Caki2 (cell line): Measurements from ENCODE around the gene ZFX. TPM values are rescaled to one million over a fixed set of nuclear protein-coding genes. Genes with fewer than 3 reads are reported as not detected.
A peak's percentile ranks its signal among the peaks of the same experiment; 100 is the strongest.
"Not testable (repeated sequence)": the region's sequence is repeated elsewhere in the genome, so short reads cannot be mapped to it uniquely, and the experiment has no call there.

ENCODE experiments used
- DNase-seq: peaks from one replicate; pipeline ENCODE4 v3.0.0-alpha.2; 2015; ENCODE audit warnings: low read depth
- in situ Hi-C: cut with HindIII; loops from 2 replicates; pipeline ENCODE4 v1.10.0; 2016; ENCODE audit warnings: low sequenced_read_pairs, low pct_unique_long_range_greater_than_20kb, mixed read lengths
- total RNA-seq: library from RNA; depleted of rRNA; stranded (reverse); fragments of >200 nt; shearing (Covaris generic); gene quantifications from 2 replicates; pipeline ENCODE4 v1.2.3, GENCODE V29; 2014; ENCODE audit warnings: low replicate concordance; rRNA removed

The ZFX gene
- 7.2 and 12.2 TPM in 2 replicates for total RNA-seq

DNA sequence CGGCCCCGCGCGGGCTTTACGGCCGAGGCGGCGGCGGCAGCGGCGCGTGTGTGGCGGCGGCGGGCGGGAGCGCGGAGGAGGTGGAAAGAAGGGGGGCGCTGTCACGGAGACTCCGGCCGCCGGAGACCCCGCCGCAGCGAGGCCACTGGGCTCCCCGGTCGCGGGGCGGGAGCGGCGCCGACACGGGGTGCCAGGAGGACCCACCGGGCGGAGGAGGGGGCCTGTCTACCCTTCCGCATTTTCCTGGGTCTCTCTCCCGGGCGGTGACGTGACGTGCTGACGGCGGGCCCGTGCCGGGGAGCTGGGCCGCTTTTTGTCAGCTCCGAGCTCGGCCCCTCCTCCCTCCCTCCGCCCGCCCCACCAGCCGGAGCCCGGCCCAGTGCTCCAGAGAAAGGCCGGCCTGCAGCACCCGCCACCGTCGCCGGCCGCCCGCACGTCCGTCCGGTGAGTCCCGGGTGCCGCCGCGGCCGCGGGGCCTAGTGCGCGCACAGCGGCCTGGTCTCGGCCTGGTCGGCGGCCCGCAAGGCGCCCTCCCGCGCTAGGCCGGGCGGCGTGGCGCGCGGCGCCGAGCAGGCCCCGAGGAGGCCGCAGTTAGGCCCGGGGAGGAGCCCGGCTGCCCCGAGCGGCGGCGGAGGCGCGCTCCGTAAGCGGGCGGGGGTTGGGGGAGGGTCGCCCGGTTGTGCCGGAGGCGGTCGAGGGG lies at the start of gene ZFX:
Gene ZFX, plus strand, starts transcription at position 379 of the 700 bp plus-strand sequence. CDS start 23,014 bp downstream, outside the sequence.
- in situ Hi-C loops = no loop called here
- DNase-seq = peak; percentile 60

DNA sequence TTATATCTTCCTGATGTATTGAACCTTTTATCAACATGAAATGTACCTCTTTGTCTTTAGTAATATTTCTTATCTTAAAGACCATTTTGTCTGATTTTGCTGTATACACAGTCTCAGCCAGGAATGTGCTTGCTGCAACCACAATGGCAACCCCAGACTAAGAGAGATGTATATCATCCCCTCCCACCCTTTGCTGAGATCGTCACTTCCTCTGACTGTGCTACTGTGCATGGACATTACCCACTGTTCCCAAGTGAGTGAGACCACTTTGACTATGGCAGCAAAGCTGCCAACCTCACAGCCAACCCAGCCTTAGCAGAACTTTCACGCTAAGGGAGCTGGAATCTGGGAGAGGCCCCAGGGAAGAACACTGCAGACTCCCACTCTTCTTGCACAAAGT lies 48.8 kb upstream of the ZFX start:
- no peak for DNase-seq
- in situ Hi-C loops = no loop called here

DNA sequence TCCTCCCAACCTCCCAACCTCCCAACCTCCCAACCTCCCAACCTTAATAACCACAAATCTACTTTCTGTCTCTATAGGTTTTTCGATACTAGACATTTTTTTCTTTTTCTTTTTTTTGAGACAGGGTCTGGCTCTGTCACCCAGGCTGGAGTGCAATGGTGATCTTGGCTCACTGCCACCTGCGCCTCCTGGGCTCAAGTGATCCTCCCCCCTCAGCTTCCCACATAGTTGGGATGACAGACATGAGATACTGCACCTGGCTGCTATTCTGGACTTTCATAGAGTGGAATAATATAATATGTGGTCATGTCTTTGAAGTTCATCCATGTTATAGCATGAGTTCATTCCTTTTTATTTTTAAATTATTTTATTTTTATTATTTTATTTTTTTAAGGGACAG lies 39.5 kb upstream of the ZFX start:
- in situ Hi-C loops = no loop called here
- DNase-seq = no peak

DNA sequence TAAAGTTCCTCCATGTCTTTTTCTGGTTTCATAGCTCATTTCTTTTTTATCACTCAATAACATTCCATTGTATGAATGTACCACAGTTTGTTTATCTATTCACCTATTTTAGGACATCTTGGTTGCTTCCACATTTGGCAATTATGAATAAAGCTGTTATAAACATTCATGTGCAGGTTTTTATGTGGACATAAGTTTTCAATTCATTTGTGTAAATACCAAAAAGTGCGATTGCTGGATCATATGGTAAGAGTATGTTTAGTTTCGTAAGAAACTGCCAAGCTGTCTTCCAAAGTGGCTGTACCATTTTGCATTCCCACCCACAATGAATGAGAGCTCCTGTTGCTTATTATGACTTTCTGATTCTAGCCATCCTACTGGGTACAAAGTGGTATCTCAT lies 36.3 kb upstream of the ZFX start:
- in situ Hi-C loops = no loop called here

DNA sequence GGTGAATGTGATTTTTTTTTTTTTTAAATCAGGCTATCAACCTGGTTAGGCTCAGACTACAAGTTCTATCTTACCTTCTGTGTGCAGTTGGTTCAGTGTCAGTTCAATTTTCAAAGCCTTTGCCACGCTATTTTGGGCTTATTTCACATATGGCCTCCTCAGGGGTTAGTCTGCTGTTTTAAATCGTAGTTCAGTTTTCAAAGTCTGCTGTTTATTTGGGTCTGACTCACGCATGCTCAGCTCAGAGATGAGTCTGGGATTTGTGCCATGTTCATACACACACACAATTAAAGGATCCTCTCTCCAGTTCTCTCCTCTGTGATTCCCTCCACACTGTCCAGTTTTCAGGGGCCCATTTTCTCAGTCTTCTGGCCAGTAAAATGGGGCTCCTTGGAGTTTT lies 32.3 kb upstream of the ZFX start:
- in situ Hi-C loops = no loop called here
- DNase-seq = no peak

More for the DNA sequence above, 36.3 kb upstream of the ZFX start:
- DNase-seq = no peak

DNA sequence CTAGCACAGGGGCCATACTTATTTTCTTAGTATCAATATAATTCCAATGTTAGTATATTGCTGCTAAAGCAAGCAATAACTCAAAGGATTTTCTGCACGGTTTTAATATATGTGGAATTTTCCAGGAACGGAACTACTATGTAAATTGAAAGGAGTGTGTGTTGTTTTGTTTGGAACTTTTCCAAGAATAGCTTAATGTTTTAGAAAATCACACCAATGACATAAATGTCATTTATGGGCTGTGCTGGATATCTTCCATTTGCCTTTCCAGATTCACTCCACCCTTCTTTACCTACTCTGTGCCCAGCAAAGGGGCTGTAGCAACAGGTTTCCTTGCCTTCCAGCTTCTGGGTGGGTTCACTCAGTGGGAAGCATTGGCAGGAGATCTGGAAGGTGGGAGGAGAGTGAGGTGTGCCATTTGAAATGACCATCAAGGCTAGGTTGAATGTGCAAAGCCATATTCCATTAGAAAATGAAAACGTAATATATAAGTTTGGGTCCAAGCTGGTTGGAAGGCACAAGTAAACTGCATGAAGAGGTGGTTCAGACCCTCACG lies 25.2 kb upstream of the ZFX start:
- in situ Hi-C loops = no loop called here
- DNase-seq = peak; percentile 30

DNA sequence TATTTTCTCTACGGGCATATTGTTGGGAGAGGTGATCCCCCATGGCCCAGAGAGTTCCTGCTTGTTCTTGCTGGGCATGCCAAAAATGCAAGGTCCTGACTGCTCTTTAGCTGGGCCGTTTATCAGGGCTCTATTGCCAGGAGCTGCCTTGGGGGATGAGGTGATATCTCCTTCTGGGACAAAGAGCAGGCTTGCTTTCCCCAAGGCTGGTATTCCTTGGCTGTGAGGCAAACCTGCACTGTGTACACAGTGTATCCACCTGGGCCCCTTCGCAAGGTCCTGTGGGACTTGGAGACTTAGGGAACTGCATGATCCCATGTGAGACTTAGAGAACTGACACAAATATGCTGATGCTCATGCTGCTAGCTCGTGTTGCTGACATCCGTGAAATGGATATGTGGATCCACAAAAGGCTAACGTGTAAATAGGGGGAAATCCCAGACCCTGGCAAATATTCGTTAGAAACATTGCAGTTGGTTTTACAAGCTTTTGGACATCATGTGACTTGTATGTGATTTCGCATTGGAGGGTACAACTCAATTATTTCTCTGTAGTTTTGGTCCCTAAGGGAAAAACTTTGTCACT lies 24.4 kb upstream of the ZFX start:
- no peak for DNase-seq
- in situ Hi-C loops = no loop called here

DNA sequence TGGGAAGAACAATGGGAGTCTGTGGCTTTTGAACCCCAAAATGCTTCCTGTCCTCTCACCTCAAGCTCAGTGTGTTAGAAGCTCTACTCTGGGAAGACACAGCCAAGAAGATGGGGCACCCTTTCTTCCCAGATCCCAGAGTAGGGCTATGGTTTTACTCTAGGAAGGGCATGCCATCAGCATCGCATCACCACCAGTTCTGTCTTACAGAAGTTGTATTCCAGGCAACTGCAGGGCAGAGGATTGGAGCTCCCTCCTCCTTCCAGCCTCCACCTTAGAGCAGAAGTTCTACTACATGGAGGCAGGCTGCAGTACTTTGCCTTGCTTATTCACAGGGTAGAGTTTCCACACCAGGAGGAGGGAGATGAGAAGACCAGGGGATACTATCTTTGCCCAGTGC lies 18.1 kb upstream of the ZFX start:
- no peak for DNase-seq
- in situ Hi-C loops = no loop called here

DNA sequence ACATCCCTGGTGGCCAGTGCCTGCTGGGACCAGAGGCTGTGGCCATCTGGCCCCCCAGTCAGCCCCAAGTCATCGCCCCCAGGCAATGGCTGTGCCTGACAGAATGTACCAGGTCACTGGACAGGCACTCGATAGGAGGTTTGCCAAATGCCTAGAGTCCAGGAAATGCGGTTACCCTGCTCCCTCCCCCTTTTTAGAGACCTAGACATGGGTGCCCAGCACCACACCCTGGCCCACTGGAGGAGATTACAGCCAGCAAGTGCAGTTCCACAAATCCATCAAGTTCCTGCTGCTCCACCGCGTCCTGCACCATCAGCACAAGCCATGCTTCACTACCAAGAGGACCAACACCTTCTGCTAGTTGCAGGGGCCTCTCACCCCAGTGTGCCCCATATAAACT lies 16.2 kb upstream of the ZFX start:
- DNase-seq = peak; percentile 74

DNA sequence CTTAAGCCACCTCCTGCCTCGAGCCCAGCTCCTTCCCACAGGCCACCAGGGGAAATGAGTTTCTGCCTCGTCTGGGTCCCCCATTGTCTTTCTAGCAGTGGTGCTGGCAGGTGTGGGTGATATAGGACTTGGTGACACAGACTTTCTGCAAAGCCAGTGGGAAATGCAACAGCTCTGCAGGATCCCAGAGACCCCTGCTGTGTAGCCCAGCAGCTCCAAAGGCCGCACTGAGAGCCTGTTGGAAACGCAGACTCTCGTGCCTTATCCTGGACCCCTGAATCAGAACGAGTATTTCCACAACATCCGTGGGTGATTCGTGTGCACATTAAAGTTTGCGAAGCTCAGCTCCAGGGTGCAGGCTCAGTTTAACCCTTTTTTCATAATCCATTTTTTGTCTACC lies 13.8 kb upstream of the ZFX start:
- DNase-seq, in situ Hi-C loops: not testable (repeated sequence)

More for the DNA sequence above, 16.2 kb upstream of the ZFX start:
- in situ Hi-C loops = no loop called here

DNA sequence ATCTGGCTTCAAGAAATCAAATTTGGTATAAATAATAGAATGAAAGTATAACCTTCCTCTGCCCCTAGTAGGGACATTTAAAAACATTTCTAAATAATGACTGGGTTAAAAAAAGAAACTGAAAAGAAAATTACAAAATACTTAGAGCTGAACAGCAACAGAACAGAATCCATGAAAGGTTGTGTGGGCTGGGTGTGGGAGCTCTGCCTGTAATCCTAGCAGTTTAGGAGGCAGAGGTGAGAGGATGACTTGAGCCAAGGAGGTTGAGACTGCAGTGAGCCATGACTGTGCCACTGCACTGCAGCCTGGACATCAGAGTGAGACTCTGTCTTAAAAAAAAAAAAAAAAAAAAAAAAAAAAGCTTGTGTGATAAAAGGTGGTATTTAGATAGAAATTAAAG lies 12.3 kb upstream of the ZFX start:
- in situ Hi-C loops = no loop called here
- no peak for DNase-seq

DNA sequence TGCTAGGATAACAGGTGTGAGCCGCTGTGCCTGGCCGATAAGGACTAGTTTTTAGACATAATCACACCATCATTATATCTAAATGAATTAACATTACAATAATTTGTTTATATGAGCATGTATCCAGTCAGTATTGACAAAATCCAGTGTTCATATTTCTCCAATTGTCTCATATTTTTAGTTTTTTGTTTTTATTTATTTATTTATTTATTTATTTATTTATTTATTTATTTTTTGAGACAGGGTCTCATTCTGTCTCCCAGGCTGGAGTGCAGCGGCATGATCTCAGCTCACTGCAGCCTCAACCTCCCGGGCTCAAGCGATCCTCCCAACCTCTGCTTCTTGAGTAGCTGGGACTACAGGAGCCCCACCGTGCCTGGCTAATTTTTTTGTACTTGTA lies 5.5 kb upstream of the ZFX start:
- in situ Hi-C loops, DNase-seq: not testable (repeated sequence)

DNA sequence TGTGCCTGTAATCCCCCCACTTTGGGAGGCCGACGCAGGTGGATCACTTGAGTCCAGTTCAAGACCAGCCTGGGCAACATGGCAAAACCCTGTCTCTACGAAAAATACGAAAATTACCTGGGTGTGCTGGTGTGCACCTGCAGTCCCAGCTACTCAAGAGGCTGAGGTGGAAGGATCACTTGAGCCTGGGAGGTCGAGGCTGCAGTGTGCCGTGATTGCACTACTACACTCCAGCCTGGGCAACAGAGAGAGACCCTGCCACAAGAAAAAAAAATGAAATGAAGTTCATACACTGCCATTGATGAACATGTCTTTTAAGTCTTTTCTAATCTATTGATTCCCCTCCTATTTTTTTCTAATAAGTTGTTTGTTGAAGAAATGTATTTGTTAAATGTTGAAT lies 5.0 kb upstream of the ZFX start:
- in situ Hi-C loops = no loop called here
- no peak for DNase-seq

DNA sequence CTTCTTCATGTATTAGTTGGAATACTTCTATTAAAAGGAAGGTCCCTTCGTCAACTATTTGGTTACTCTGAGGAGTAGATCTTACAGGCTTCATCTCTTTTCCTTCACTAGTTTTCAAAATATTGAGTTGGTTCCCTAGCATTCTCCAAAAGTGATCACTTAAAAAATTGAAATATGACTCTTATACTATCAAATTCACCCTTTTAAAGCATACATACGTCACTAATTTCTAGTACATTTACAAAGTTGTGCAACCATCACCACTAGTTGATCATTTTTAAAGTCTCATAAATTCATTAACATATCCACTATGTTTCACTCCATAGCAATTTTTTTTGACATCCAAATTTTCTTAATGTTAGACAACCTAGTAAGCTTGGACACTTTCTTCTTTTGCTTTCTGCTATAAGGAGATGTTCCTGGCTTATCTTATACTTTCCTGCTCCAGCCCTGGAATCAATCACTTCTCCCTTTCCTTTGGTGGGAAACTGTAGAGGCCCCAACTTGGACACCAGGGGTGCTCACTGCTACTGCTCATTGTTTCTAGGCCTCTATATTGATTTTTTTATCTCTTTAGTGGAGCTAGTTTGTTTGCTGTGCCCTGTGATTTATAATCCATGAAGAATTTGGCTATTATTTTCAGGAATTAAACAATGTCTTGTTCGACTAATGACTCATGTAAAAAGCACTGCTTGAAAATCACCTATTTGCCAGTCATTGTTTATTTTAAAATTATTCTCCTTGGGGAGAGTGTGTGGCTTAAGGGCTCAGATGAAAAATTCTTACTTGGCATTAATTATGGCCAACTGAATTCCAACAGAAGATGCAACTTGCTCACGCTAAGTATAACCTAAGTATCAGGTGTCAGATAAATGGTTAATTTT lies 4.0 kb upstream of the ZFX start:
- peak; percentile 83 for DNase-seq
- in situ Hi-C loops = no loop called here

DNA sequence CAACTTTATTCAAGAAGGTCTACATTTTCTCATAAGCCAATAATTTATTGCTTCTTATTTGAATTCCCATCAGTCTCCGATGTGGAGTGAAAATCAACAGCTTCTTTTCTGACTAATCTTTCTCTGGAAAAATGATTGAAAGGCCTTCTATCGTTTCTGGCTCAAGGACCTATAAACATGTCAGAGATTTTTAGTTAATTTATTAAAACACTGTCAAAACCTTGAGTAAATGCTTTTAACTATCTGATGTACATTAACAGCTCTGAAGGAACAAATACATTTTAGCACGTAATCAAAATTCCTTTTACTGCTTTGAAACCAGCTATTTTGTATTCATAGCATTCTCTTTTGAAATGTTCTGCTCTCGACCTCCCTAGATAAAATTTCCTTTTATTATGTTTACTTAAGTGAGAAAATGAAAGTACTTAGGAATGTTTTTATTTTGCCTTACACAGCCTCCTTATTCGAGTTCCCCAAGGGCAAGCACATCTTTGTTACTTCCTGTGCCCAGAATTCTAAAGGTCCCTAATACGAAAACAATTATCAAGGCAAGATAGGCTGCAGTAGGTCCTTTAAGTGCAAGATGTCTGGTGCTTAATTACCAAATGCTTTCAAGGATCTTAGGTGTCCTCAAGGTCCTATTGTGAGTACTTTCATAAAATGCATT lies 3.1 kb upstream of the ZFX start:
- in situ Hi-C loops = no loop called here

DNA sequence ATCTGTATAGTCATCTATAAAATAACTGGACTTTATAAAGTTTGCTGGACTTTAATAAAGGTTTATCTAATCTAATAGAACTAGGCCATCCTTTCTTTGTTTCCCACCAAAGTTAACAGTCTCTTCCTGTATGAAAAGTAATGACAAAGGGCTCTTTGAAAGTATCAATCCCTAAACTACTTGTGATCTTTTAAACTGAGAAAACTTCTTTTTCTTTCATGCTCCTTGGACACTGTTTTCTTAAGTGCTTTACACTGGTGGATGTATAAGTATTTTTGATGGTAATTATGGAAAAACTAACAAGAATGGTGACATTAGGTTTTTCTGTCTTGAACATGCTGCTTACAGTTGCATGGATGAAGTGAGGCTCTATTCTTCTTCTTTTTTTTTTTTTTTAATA lies 2.4 kb upstream of the ZFX start:
- in situ Hi-C loops = no loop called here
- no peak for DNase-seq

More for the DNA sequence above, 3.1 kb upstream of the ZFX start:
- DNase-seq = peak; percentile 64

DNA sequence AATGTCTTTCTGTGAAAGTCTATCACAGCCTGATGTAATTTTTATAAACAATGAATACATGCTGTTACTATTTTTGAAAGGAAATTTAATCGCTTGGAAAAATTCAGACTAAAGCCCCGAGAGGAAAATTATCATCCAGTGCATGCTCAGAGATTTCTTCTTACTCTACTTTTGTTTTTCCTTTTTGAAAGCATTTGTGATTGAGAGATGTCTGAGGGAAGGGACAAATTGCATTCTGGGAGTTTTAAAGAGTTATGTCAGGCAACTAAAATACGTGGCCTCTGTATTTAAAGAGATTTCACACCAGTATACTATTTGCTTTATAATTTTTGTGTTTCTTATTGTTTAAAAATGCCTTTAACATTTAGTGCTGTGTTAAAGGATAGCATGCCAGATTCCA lies 1.4 kb upstream of the ZFX start:
- DNase-seq = peak; percentile 10
- in situ Hi-C loops = no loop called here
